ENCODE measurements around the gene IQUB.

IQUB gene

DNA sequence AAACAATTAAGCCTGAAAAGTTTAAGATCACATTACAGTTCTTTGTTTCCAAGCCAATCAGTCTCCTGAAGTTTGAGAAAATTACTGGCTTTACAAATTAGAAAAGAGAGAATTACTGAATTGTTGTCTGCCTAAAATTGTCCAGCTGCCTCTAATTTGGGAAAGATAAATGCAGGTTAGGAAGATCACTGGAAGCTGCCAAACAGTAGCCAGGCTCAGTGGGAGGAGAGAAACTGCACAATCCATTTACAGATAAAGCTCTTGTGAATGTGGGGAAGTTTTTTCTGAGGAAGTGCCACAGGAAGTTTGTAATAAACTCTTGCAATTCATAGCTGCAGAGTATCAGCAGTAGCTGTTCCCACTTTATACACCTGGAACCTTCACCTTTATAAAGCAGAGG lies 100.7 kb downstream of the IQUB start:
- Histone ChIP-seq H3K4me3 (ENCODE audit: low read depth in 1 of 2, low read length in 2 of 2) (no peak overlapping the region), H3K27ac (ENCODE audit: low read length) (no peak overlapping the region), H3K9me3 (ENCODE audit: insufficient read depth, low read length, severe bottlenecking) (no peaks in the 10 kb centered on the region), H3K36me3 (ENCODE audit: insufficient read depth, low read length) (no peaks in the 10 kb centered on the region), H3K9ac (ENCODE audit: low read depth, low read length) (no peak overlapping the region), H3K4me1 (ENCODE audit: insufficient read depth, low read length) (no peaks in the 10 kb centered on the region), H3K27me3 (ENCODE audit: insufficient read depth, low read length, poor library complexity) (no peaks in the 10 kb centered on the region), H3K4me2 (ENCODE audit: insufficient read depth, low read length) (no peak overlapping the region), H2AFZ (ENCODE audit: low read depth, low read length) (no peak overlapping the region), H3K79me2 (ENCODE audit: insufficient read depth, low read length) (no peaks in the 10 kb centered on the region), H4K20me1 (ENCODE audit: insufficient read depth, low read length) (no peaks in the 10 kb centered on the region)
- no peak for TF ChIP-seq EZH2 (IDR thresholded peaks at IDR 0.05; ENCODE audit: borderline replicate concordance, low read depth, low read length, severe bottlenecking)
- TF ChIP-seq, protein P1, sequence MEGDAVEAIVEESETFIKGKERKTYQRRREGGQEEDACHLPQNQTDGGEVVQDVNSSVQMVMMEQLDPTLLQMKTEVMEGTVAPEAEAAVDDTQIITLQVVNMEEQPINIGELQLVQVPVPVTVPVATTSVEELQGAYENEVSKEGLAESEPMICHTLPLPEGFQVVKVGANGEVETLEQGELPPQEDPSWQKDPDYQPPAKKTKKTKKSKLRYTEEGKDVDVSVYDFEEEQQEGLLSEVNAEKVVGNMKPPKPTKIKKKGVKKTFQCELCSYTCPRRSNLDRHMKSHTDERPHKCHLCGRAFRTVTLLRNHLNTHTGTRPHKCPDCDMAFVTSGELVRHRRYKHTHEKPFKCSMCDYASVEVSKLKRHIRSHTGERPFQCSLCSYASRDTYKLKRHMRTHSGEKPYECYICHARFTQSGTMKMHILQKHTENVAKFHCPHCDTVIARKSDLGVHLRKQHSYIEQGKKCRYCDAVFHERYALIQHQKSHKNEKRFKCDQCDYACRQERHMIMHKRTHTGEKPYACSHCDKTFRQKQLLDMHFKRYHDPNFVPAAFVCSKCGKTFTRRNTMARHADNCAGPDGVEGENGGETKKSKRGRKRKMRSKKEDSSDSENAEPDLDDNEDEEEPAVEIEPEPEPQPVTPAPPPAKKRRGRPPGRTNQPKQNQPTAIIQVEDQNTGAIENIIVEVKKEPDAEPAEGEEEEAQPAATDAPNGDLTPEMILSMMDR (IDR thresholded peaks at IDR 0.05; ENCODE audit: borderline replicate concordance, extremely low read depth, low read length, poor library complexity, severe bottlenecking), result no peak
- DNase-seq (no peak), ATAC-seq (ENCODE audit: insufficient read depth, low read depth) (no peak)

DNA sequence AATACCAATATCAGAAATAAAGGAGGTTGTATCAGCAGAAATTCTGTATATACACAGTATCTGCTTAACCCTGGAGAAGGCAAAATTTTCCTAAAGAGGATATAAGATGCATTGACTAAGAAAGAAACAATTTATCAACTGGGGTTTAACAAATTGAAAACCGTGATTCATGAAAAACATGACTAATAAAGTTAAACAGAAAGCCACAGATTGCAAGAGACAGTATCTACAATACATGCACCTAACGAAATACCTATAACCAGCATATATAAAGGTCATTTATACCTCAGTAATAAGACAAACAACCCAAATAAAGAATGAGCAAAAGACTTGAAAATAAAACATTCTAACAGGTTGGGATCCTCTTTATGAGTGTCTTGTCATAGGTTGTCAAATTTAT lies 101.8 kb downstream of the IQUB start:
- H3K27ac ChIP-seq (ENCODE audit: low read length), result no peak overlapping the region
- no peak overlapping the region for H3K4me2 ChIP-seq (ENCODE audit: insufficient read depth, low read length)
- no peak overlapping the region for H3K4me3 ChIP-seq (ENCODE audit: low read depth in 1 of 2, low read length in 2 of 2)
- no peaks in the 10 kb centered on the region for H3K36me3 ChIP-seq (ENCODE audit: insufficient read depth, low read length)
- no peak overlapping the region for H3K9ac ChIP-seq (ENCODE audit: low read depth, low read length)
- H3K9me3 ChIP-seq (ENCODE audit: insufficient read depth, low read length, severe bottlenecking), result no peaks in the 10 kb centered on the region
- H3K79me2 ChIP-seq (ENCODE audit: insufficient read depth, low read length), result no peaks in the 10 kb centered on the region
- no peak overlapping the region for H2AFZ ChIP-seq (ENCODE audit: low read depth, low read length)
- no peaks in the 10 kb centered on the region for H3K4me1 ChIP-seq (ENCODE audit: insufficient read depth, low read length)
- DNase-seq, result no peak
- H4K20me1 ChIP-seq (ENCODE audit: insufficient read depth, low read length), result no peaks in the 10 kb centered on the region
- ATAC-seq (ENCODE audit: insufficient read depth, low read depth), result no peak
- TF ChIP-seq, protein P1 (IDR thresholded peaks at IDR 0.05; ENCODE audit: borderline replicate concordance, extremely low read depth, low read length, poor library complexity, severe bottlenecking), result no peak
- no peak for TF ChIP-seq EZH2 (IDR thresholded peaks at IDR 0.05; ENCODE audit: borderline replicate concordance, low read depth, low read length, severe bottlenecking)
- no peaks in the 10 kb centered on the region for H3K27me3 ChIP-seq (ENCODE audit: insufficient read depth, low read length, poor library complexity)

DNA sequence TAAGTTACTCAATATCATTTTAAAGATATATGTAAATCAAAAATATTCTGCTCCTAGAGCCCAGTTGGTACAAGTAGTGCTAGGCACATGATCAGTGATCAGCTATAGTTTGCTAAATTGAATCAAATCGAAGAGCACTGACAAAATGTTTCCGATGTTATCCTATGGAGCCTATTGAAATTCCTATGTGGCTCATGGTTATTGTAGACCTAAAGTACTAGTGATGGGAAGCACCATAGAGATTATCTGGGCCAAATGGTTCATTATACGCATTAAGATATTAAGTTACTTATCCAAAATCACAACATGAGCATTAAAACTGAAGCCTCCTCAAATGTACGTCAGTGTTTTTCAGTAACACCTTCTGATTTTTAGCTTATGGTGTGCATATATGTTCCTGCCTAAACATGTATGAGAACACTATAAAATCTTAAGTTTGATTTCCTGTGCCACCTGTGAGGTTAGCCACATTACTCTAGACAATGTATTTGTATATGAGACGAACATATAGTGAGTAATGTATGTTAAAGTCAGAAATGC lies 103.2 kb downstream of the IQUB start:
- H3K4me1 ChIP-seq (ENCODE audit: insufficient read depth, low read length), result no peaks in the 10 kb centered on the region
- TF ChIP-seq, protein P1 (IDR thresholded peaks at IDR 0.05; ENCODE audit: borderline replicate concordance, extremely low read depth, low read length, poor library complexity, severe bottlenecking), result no peak
- no peak for TF ChIP-seq EZH2 (IDR thresholded peaks at IDR 0.05; ENCODE audit: borderline replicate concordance, low read depth, low read length, severe bottlenecking)
- no peak overlapping the region for H3K4me2 ChIP-seq (ENCODE audit: insufficient read depth, low read length)
- DNase-seq (no peak), ATAC-seq (ENCODE audit: insufficient read depth, low read depth) (no peak)
- no peak overlapping the region for H2AFZ ChIP-seq (ENCODE audit: low read depth, low read length)
- no peaks in the 10 kb centered on the region for H3K27me3 ChIP-seq (ENCODE audit: insufficient read depth, low read length, poor library complexity)
- no peaks in the 10 kb centered on the region for H3K36me3 ChIP-seq (ENCODE audit: insufficient read depth, low read length)
- no peak overlapping the region for H3K9ac ChIP-seq (ENCODE audit: low read depth, low read length)
- H3K4me3 ChIP-seq (ENCODE audit: low read depth in 1 of 2, low read length in 2 of 2), result no peak overlapping the region
- no peaks in the 10 kb centered on the region for H3K9me3 ChIP-seq (ENCODE audit: insufficient read depth, low read length, severe bottlenecking)
- no peaks in the 10 kb centered on the region for H3K79me2 ChIP-seq (ENCODE audit: insufficient read depth, low read length)
- H4K20me1 ChIP-seq (ENCODE audit: insufficient read depth, low read length), result no peaks in the 10 kb centered on the region
- H3K27ac ChIP-seq (ENCODE audit: low read length), result no peak overlapping the region

DNA sequence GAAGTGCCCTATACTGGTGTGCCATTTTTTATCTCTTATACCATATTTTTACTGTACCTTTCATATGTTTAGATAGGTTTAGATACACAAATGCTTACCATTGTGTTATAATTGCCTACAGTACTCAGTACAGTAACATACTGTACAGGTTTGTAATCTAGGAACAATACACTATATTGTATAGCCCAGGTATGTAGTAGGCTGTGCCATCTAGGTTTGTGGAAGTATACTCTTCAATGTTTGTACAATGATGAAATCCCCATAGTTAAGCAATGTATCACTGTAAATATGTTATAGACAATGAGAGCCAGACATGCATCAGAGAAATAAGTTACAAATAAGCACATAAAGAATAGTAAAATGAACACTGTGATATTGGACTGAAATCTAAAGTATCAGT lies 109.1 kb downstream of the IQUB start:
- H3K9ac ChIP-seq (ENCODE audit: low read depth, low read length), result no peak overlapping the region
- no peak overlapping the region for H2AFZ ChIP-seq (ENCODE audit: low read depth, low read length)
- no peak overlapping the region for H3K4me3 ChIP-seq (ENCODE audit: low read depth in 1 of 2, low read length in 2 of 2)
- no peak overlapping the region for H3K4me2 ChIP-seq (ENCODE audit: insufficient read depth, low read length)
- TF ChIP-seq, protein P1 (IDR thresholded peaks at IDR 0.05; ENCODE audit: borderline replicate concordance, extremely low read depth, low read length, poor library complexity, severe bottlenecking), result no peak
- H3K27me3 ChIP-seq (ENCODE audit: insufficient read depth, low read length, poor library complexity), result no peaks in the 10 kb centered on the region
- H3K79me2 ChIP-seq (ENCODE audit: insufficient read depth, low read length), result no peaks in the 10 kb centered on the region
- H3K4me1 ChIP-seq (ENCODE audit: insufficient read depth, low read length), result no peaks in the 10 kb centered on the region
- H4K20me1 ChIP-seq (ENCODE audit: insufficient read depth, low read length), result no peaks in the 10 kb centered on the region
- no peaks in the 10 kb centered on the region for H3K36me3 ChIP-seq (ENCODE audit: insufficient read depth, low read length)
- no peaks in the 10 kb centered on the region for H3K9me3 ChIP-seq (ENCODE audit: insufficient read depth, low read length, severe bottlenecking)
- H3K27ac ChIP-seq (ENCODE audit: low read length), result no peak overlapping the region
- DNase-seq (no peak), ATAC-seq (ENCODE audit: insufficient read depth, low read depth) (no peak)
